Measurements from ENCODE around the gene SERAC1.

SERAC1 gene

DNA sequence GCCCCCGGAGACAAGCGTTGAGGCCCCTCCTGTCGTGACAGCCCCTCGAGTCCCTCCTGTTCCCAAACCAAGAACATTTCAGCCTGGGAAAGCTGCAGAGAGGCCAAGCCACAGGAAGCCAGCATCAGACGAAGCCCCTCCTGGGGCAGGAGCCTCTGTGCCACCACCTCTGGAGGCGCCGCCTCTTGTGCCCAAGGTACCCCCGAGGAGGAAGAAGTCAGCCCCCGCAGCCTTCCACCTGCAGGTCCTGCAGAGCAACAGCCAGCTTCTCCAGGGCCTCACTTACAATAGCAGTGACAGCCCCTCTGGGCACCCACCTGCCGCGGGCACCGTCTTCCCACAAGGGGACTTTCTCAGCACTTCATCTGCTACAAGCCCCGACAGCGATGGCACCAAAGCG, 72.4 kb downstream of the SERAC1 start:
- TF ChIP-seq POLR2AphosphoS5 (IDR thresholded peaks at IDR 0.05; ENCODE audit: low read depth): no peak
- no peak for TF ChIP-seq REST (IDR thresholded peaks at IDR 0.05; ENCODE audit: insufficient replicate concordance, low read depth)
- no peak for DNase-seq (ENCODE audit: low read depth in 1 of 2, low spot score in 1 of 2)
- Histone ChIP-seq H3K27ac (replicated peaks) (peak overlapping the region; percentile 15; the same call in 1 of the 2 replicates), H3K4me3 (replicated peaks; ENCODE audit: insufficient read depth, low read length) (no peak overlapping the region), H3K27me3 (ENCODE audit: insufficient read depth, poor library complexity, severe bottlenecking) (no peaks in the 10 kb centered on the region)

- Histone ChIP-seq H3K27me3 (ENCODE audit: insufficient read depth, poor library complexity, severe bottlenecking) (no peaks in the 10 kb centered on the region), H3K4me3 (replicated peaks; ENCODE audit: insufficient read depth, low read length) (no peak overlapping the region), H3K27ac (replicated peaks) (peak overlapping the region; percentile 47)
- TF ChIP-seq POLR2AphosphoS5 (IDR thresholded peaks at IDR 0.05; ENCODE audit: low read depth) (no peak), SPI1 (IDR thresholded peaks at IDR 0.05; ENCODE audit: borderline replicate concordance, low read depth) (no peak), GABPA (IDR thresholded peaks at IDR 0.05; ENCODE audit: low read depth) (no peak), REST (IDR thresholded peaks at IDR 0.05; ENCODE audit: insufficient replicate concordance, low read depth) (no peak)
- TF ChIP-seq, protein P1, sequence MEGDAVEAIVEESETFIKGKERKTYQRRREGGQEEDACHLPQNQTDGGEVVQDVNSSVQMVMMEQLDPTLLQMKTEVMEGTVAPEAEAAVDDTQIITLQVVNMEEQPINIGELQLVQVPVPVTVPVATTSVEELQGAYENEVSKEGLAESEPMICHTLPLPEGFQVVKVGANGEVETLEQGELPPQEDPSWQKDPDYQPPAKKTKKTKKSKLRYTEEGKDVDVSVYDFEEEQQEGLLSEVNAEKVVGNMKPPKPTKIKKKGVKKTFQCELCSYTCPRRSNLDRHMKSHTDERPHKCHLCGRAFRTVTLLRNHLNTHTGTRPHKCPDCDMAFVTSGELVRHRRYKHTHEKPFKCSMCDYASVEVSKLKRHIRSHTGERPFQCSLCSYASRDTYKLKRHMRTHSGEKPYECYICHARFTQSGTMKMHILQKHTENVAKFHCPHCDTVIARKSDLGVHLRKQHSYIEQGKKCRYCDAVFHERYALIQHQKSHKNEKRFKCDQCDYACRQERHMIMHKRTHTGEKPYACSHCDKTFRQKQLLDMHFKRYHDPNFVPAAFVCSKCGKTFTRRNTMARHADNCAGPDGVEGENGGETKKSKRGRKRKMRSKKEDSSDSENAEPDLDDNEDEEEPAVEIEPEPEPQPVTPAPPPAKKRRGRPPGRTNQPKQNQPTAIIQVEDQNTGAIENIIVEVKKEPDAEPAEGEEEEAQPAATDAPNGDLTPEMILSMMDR (IDR thresholded peaks at IDR 0.05; ENCODE audit: insufficient read depth, low read length): no peak
- peak; percentile 50 to 70 for DNase-seq (ENCODE audit: low read depth in 1 of 2, low spot score in 1 of 2)
Measured at GRCh38 chr6:158095031-158095430, 73.0 kb downstream of the SERAC1 start.

- Histone ChIP-seq H3K27ac (replicated peaks) (no peak overlapping the region), H3K27me3 (ENCODE audit: insufficient read depth, poor library complexity, severe bottlenecking) (no peaks in the 10 kb centered on the region), H3K4me3 (replicated peaks; ENCODE audit: insufficient read depth, low read length) (no peak overlapping the region)
- DNase-seq (ENCODE audit: low read depth in 1 of 2, low spot score in 1 of 2): no peak
- TF ChIP-seq REST (IDR thresholded peaks at IDR 0.05; ENCODE audit: insufficient replicate concordance, low read depth) (no peak), GABPA (IDR thresholded peaks at IDR 0.05; ENCODE audit: low read depth) (no peak), SPI1 (IDR thresholded peaks at IDR 0.05; ENCODE audit: borderline replicate concordance, low read depth) (no peak), POLR2AphosphoS5 (IDR thresholded peaks at IDR 0.05; ENCODE audit: low read depth) (no peak)
- TF ChIP-seq, protein P1 (IDR thresholded peaks at IDR 0.05; ENCODE audit: insufficient read depth, low read length): no peak
Measured at GRCh38 chr6:158092806-158093205, 75.3 kb downstream of the SERAC1 start.

Data from HL-60 (cell line).